PC-9 (cell line): ENCODE results near the gene TXNDC12. TPM values are rescaled to one million over a fixed set of nuclear protein-coding genes. Genes with fewer than 3 reads are reported as not detected.

Experiments
- BruUV-seq: library from RNA; stranded (reverse); fragments of 400-500 nt; replicated peaks from 2 replicates; lab custom pipeline; 2021; lab: Mats Ljungman, UMichigan
- CTCF ChIA-PET: fragments of 300-600 bp; sonication (Branson Sonifier 250); formaldehyde crosslinking; loops from one replicate; lab custom pipeline; 2022; ENCODE audit warnings: antibody characterized with exemption; lab: Charles Lee
- POLR2A ChIA-PET: fragments of 300-600 bp; sonication (Branson Sonifier 250); formaldehyde crosslinking; loops from one replicate; lab custom pipeline; 2022; ENCODE audit warnings: antibody characterized with exemption; ENCODE audit not compliant: unreplicated experiment; lab: Charles Lee
- DNase-seq, 2 experiments: peaks; one replicate each; pipeline versions ENCODE4 v3.0.0 to v3.0.0-alpha.2; 2015 to 2022; ENCODE audit warnings: mixed read lengths in 1 of 2
- H2AFZ ChIP-seq: fragments of 200-600 bp; sonication (generic); 2 replicates; pipeline ENCODE4 v1.8.1; 2017; ENCODE audit warnings: antibody characterized with exemption
- H3F3A ChIP-seq: fragments of 200-600 bp; sonication (generic); 2 replicates; pipeline ENCODE4 v1.8.1; 2017; ENCODE audit warnings: antibody characterized with exemption, mild to moderate bottlenecking, low read depth; ENCODE audit not compliant: insufficient read depth
- H3K27ac ChIP-seq: fragments of 200-600 bp; sonication (generic); 2 replicates; pipeline ENCODE4 v1.6.1; 2016; ENCODE audit warnings: mixed run types
- H3K27me3 ChIP-seq: fragments of 200-600 bp; sonication (generic); 2 replicates; pipeline ENCODE4 v1.6.1; 2016; ENCODE audit warnings: low read depth, mixed run types; ENCODE audit not compliant: insufficient read depth
- H3K36me3 ChIP-seq: fragments of 200-600 bp; sonication (generic); 2 replicates; pipeline ENCODE4 v1.6.1; 2016; ENCODE audit warnings: low read depth, mixed run types
- H3K4me1 ChIP-seq: fragments of 200-600 bp; sonication (generic); replicated peaks from 2 replicates; pipeline ENCODE4 v1.6.1; 2016; ENCODE audit warnings: mixed run types; ENCODE audit not compliant: insufficient read depth
- H3K4me2 ChIP-seq: fragments of 200-600 bp; sonication (generic); 2 replicates; pipeline ENCODE4 v1.6.1; 2017; ENCODE audit warnings: mixed run types
- H3K4me3 ChIP-seq: fragments of 200-600 bp; sonication (generic); 2 replicates; pipeline ENCODE4 v1.6.1; 2016; ENCODE audit warnings: mixed run types
- H3K79me2 ChIP-seq: fragments of 200-600 bp; sonication (generic); 2 replicates; pipeline ENCODE4 v1.6.1; 2017; ENCODE audit warnings: low read depth, mixed run types
- H3K9me2 ChIP-seq: fragments of 200-600 bp; sonication (generic); 2 replicates; pipeline ENCODE4 v1.8.1; 2017; ENCODE audit warnings: mild to moderate bottlenecking; ENCODE audit not compliant: insufficient read depth
- H3K9me3 ChIP-seq: fragments of 200-600 bp; sonication (generic); 2 replicates; pipeline ENCODE4 v1.8.1; 2016; ENCODE audit warnings: low read depth; ENCODE audit not compliant: insufficient read depth
- H4K20me1 ChIP-seq: fragments of 200-600 bp; sonication (generic); 2 replicates; pipeline ENCODE4 v1.8.1; 2017; ENCODE audit not compliant: insufficient read depth
- CTCF ChIP-seq: fragments of 200-600 bp; sonication (generic); conservative IDR thresholded peaks from 2 replicates; pipeline ENCODE4 v1.6.1; 2017; ENCODE audit warnings: mixed run types, antibody characterized with exemption, mild to moderate bottlenecking, moderate library complexity
- EZH2 ChIP-seq: fragments of 200-600 bp; sonication (generic); IDR thresholded peaks from 2 replicates; pipeline ENCODE4 v1.8.0; 2017; ENCODE audit warnings: antibody characterized with exemption, low read depth
- intact Hi-C: fragments of 100-400 bp; cut with micrococcal nuclease; formaldehyde crosslinking; loops from one replicate; pipeline ENCODE4 v1.10.0; 2022; ENCODE audit not compliant: unreplicated experiment
- total RNA-seq: library from RNA; stranded (reverse); gene quantifications from 2 replicates; pipeline ENCODE4 v1.2.3, GENCODE V29; 2021

Gene TXNDC12
- total RNA-seq, 1 experiment from 2014 or later: 61.3 TPM

- H3K27ac ChIP-seq: no peak overlapping the region
- no peak overlapping the region for H2AFZ ChIP-seq
- no TSS peak for BruUV-seq
- ChIA-PET CTCF (interaction anchor here (0.6 kb wide), 1 partner anchor 256 kb away, joined by 4 read pairs; no protein-coding TSS in a partner anchor), POLR2A (no interaction called here)
- H3K36me3 ChIP-seq: peaks cover 46% of the 10 kb centered on the region
- H3K4me1 ChIP-seq: no peaks in the 10 kb centered on the region
- intact Hi-C loops: no loop called here
- peaks cover 14% of the 10 kb centered on the region; the same call in 1 of the 2 replicates for H3F3A ChIP-seq
- TF ChIP-seq EZH2 (no peak), CTCF (no peak)
- peaks cover 73% of the 10 kb centered on the region for H4K20me1 ChIP-seq
- no peak for DNase-seq
- H3K4me3 ChIP-seq: no peak overlapping the region
- no peaks in the 10 kb centered on the region for H3K9me3 ChIP-seq
- H3K27me3 ChIP-seq: no peaks in the 10 kb centered on the region
- no peaks in the 10 kb centered on the region for H3K9me2 ChIP-seq
- peaks cover 71% of the 10 kb centered on the region for H3K79me2 ChIP-seq
- H3K4me2 ChIP-seq: no peak overlapping the region
Measured at GRCh38 chr1:52070704-52071103, 15.7 kb upstream of the TXNDC12 start.

- intact Hi-C loops: no loop called here
- H3K4me2 ChIP-seq: no peak overlapping the region
- POLR2A ChIA-PET: interaction anchor here (0.6 kb wide), 1 partner anchor 177 kb away, joined by 3 read pairs; no protein-coding TSS in a partner anchor
- no TSS peak for BruUV-seq
- peaks cover 17% of the 10 kb centered on the region for H3K4me1 ChIP-seq
- H3K4me3 ChIP-seq: no peak overlapping the region
- peaks cover 20% of the 10 kb centered on the region; the same call in 1 of the 2 replicates for H3F3A ChIP-seq
- no peak overlapping the region for H2AFZ ChIP-seq
- no peak overlapping the region for H3K27ac ChIP-seq
- peaks cover 79% of the 10 kb centered on the region for H4K20me1 ChIP-seq
- H3K9me2 ChIP-seq: no peaks in the 10 kb centered on the region
- no peak for DNase-seq
- no peaks in the 10 kb centered on the region for H3K27me3 ChIP-seq
- no peak for TF ChIP-seq EZH2
- no peak for TF ChIP-seq CTCF
- CTCF ChIA-PET: no interaction called here
- peaks cover 49% of the 10 kb centered on the region for H3K36me3 ChIP-seq
- no peaks in the 10 kb centered on the region for H3K9me3 ChIP-seq
- H3K79me2 ChIP-seq: peaks cover 86% of the 10 kb centered on the region
Measured at GRCh38 chr1:52063192-52063591, 8.2 kb upstream of the TXNDC12 start.

- H3K27ac ChIP-seq: no peak overlapping the region
- peaks cover 71% of the 10 kb centered on the region for H4K20me1 ChIP-seq
- H3F3A ChIP-seq: peaks cover 15% of the 10 kb centered on the region; the same call in 1 of the 2 replicates
- intact Hi-C loops: no loop called here
- TF ChIP-seq EZH2 (no peak), CTCF (no peak)
- no peaks in the 10 kb centered on the region for H3K27me3 ChIP-seq
- no TSS peak for BruUV-seq
- no peak for DNase-seq
- no peak overlapping the region for H3K4me2 ChIP-seq
- CTCF ChIA-PET: no interaction called here
- peaks cover 29% of the 10 kb centered on the region for H3K4me1 ChIP-seq
- H3K9me3 ChIP-seq: no peaks in the 10 kb centered on the region
- peaks cover 39% of the 10 kb centered on the region for H3K36me3 ChIP-seq
- H3K4me3 ChIP-seq: no peak overlapping the region
- H3K79me2 ChIP-seq: peaks cover 90% of the 10 kb centered on the region
- H3K9me2 ChIP-seq: no peaks in the 10 kb centered on the region
- H2AFZ ChIP-seq: no peak overlapping the region
- POLR2A ChIA-PET: interaction anchor here (0.6 to 0.7 kb wide), 2 partner anchors 527 to 565 kb away, joined by 4 to 7 read pairs; no protein-coding TSS in a partner anchor
Measured at GRCh38 chr1:52060822-52061221, 5.8 kb upstream of the TXNDC12 start.
